Left renal cortex interstitium (tissue), 4 donors: ENCODE data around the gene SPATA16. TPM values are rescaled to one million over a fixed set of nuclear protein-coding genes. Genes with fewer than 3 reads are reported as not detected.
A peak's percentile ranks its signal among the peaks of the same experiment; 100 is the strongest.
"Not testable (repeated sequence)": the region's sequence is repeated elsewhere in the genome, so short reads cannot be mapped to it uniquely, and the experiment has no call there.

Experiments used
- DNase-seq, 4 donors: peaks; one replicate each; pipeline ENCODE4 v3.0.0-alpha.2; 2013; ENCODE audit warnings: low read depth in 4 of 4, low spot score in 2 of 4, missing footprints in 1 of 4
- polyA plus RNA-seq, 4 donors: library from polyadenylated mRNA; unstranded; fragments of 120-200 nt; gene quantifications; one replicate each; pipeline ENCODE4 v1.2.1, GENCODE V29; 2013; ENCODE audit not compliant: insufficient read length in 4 of 4

The SPATA16 gene
- polyA plus RNA-seq, 4 donors, result not detected

GRCh38 chr3:173065543-173065981 lies 75.5 kb downstream of the SPATA16 start:
- peak in 1 of 4 donors; percentile 4 for DNase-seq

- no peak for DNase-seq
These were observed 76.4 kb downstream of the SPATA16 start for GRCh38 chr3:173064631-173065030.

DNA sequence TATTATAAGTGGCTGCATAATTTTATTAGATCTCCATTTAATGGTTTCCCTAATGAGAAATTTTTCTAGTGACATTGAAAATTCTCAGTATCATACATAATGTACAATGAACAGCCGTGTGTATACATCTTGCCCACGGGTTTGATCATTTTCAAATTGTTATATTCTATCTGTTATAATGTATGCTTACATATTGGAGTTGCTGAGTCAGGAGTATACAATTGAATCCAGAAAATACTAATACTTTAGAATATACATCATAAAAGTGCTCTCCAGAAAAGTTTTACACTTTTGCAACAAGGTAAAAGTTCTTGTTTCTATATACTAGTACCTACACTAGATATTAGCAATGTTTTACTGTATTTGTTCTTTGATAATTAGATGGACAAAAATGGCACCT lies 82.8 kb downstream of the SPATA16 start:
- DNase-seq, result no peak

DNA sequence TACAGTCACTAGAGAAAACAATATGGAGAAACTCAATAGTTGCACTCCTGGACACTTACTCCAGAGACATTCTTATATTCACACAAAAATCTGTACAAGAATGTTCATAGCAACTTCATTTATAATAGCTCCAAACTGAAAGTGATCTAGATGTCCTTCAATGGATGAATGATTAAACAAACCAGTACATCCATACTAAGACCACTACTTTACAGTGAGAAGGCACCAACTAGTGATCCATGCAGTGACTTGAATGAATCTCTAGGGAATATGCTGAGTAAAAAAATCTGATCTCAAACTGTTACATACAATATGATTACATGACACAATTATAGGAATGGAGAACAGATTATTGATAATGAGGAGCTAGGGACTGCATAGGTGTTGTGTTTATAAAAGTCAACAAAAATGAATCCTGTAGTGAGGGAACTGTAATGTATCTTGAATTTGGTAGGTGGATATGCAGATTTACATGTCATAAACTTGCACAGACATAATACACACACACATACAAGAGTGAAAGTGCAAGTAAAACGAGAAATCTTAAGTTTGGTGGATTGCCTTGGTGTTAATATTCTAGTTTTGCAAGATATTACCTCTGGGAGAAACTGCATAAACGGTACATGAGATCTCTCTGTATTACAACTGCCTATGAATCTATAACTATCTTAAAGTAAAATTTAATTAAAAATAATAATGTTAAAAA lies 85.7 kb downstream of the SPATA16 start:
- no peak for DNase-seq

- DNase-seq, result no peak
These were observed 91.7 kb downstream of the SPATA16 start for GRCh38 chr3:173049360-173049759.

- peak in 1 of 4 donors; percentile 3 for DNase-seq
These were observed 95.2 kb downstream of the SPATA16 start for GRCh38 chr3:173045770-173046382.

DNA sequence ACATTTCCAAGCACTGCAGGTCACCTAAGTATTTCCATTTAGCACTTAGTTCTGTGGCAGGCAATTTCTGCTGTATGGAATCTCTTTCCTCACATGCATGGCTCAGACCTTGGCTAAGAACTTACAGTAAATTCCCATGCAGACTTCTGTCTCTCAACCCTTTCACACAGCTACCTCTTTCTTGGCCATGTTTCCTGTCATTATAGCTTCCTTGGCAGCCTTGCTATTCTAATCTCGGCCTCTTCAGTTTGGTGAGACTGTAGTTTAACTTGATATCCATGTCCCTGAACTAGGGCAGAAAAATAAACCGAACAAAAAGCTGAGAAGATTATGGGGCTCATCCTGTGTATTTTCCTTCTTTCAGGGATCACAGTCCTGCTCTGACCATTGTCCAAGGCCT lies 96.0 kb downstream of the SPATA16 start:
- no peak for DNase-seq

GRCh38 chr3:173043757-173044156 lies 97.3 kb downstream of the SPATA16 start:
- no peak for DNase-seq

GRCh38 chr3:173038484-173038871 lies 102.6 kb downstream of the SPATA16 start:
- no peak for DNase-seq

DNA sequence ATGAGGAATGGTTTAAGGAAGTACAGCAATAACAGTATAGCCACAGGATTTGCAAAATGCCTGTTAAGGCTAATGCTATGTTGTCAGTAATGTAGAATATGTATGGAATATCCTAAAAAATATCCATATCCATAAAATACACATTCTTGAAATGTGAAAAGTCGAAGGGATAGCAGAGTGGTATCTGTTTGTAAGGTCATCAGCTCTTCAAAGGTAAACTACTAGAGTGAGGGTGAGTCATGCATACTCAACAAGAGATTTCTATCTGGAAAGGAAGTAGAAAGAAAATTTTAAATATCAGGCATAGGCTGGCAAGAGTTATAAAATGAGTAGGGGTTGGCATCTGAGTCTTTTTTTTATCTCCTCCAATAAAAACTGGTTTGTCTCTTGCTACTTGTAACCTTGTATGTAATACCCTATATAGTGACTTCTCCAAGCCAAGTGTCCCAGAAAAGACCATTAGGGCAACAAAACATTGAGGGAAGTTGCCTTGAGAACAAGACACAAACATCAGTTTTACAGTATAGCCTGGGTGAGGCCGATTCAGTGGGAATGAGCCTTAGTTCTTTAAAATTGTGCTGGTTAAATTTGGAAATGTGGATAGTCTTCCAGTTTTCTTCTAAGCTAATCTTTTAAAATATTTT lies 103.1 kb downstream of the SPATA16 start:
- no peak for DNase-seq

- no peak for DNase-seq
These were observed 110.8 kb downstream of the SPATA16 start for GRCh38 chr3:173030273-173030672.

DNA sequence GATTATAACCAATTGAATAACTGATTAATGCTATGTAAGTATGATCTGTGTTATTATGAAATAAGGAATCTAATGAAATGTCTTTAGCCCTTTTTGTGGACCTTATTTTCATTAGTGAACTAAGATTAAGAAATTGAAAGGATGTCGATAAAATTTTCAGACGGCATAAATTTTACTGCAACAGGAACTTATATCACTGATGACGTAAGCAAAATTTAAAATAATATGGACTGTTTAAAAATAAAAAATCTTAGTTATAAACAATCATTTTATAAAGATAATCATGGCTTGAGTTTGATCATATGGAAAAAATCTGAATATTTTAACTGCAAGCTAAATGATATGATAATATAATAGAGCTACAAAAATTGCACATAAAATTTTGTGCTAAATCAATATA lies 112.7 kb downstream of the SPATA16 start:
- no peak for DNase-seq

DNA sequence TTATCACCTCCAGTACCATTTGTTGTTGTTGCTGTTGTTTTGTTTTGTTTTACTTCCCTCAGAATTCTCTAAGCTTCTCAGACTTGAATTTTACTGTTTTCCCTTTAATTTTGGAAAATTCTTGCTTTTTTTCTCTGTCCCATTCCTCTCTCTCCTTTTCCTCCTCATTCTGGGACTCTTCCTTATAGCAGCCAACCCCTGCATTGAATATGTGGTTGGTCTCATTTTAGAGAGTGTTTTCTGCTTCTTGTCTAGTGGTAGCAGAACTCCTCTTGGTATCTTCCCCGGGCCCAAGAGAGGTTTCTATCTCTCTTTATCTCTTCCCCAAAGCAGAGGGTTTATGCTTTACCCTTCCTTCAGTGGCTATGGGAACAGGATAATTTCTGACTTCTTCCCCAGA lies 113.6 kb downstream of the SPATA16 start:
- DNase-seq, result no peak

- DNase-seq, result no peak
These were observed 115.1 kb downstream of the SPATA16 start for GRCh38 chr3:173025941-173026340.

DNA sequence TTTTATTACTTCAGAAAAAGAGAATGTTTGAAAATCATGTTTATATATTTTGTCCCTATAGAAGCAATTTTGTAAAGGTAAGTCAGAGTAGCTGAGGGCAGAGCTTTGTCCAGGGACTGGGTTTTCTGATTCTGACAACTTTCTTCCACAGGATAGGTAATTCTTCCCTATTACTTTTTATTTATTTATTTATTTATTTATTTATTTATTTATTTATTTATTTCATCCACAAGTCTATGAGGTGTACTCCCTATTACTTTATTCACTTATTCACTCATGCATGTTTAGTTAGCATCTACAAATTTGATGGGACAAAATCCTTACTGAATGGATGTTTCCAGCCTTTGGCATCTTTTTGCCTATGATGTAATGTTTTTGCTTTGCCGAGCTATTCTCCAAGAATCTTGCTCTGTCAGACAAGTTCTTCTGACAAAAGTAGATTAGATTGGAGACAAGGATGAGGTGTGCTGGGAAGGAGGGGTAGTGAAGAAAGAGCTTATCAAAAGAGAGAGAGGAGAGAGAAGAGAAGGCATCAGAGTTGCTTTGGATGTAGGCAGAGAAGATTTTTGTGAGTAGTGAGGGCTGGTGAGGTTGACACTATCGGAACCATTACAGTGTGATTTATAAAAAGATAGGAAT lies 119.4 kb downstream of the SPATA16 start:
- DNase-seq, result no peak

- not testable (repeated sequence) for DNase-seq
These were observed 120.9 kb downstream of the SPATA16 start for GRCh38 chr3:173020128-173020527.

GRCh38 chr3:173019378-173019777 lies 121.7 kb downstream of the SPATA16 start:
- no peak for DNase-seq

- DNase-seq, result no peak
These were observed 122.3 kb downstream of the SPATA16 start for GRCh38 chr3:173018758-173019157.

- no peak for DNase-seq
These were observed 127.7 kb downstream of the SPATA16 start for GRCh38 chr3:173013219-173013832.

DNA sequence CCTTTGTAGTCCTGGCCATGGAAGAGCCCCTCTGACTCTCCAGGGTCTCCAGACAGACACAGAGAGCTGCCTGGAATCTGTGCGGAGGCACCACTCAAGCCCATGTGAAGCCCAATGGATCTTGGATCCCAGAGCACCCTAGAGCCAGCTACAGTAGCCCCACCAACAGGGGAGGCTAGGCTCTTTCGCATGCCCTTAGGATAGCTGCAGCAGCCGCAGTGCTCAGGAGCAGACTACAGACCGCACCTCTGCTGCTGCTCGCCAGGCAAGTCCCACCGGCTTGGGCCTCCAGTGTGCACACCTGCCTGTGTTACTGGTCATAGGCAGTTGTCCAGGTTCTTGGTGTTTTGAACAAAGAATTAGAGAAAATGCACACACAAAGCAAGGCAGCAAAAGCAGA lies 131.6 kb downstream of the SPATA16 start:
- DNase-seq, result no peak

- DNase-seq, result no peak
These were observed 132.1 kb downstream of the SPATA16 start for GRCh38 chr3:173008978-173009377.
